ENCODE measurements around the gene TRIM54. TPM values are rescaled to one million over a fixed set of nuclear protein-coding genes. Genes with fewer than 3 reads are reported as not detected.

The TRIM54 gene
- polyA plus RNA-seq, 1 donor from 2014 or later = not detected

Other genes with a start within 250 kb of the TRIM54 start
- 10.3 and 14.9 TPM in 2 replicates for gene TMEM214, start 249.5 kb upstream of the TRIM54 start, polyA plus RNA-seq
- gene AGBL5, start 230.8 kb upstream of the TRIM54 start, polyA plus RNA-seq = 34.3 and 39.1 TPM in 2 replicates
- gene OST4, start 210.8 kb upstream of the TRIM54 start, polyA plus RNA-seq = 263 and 292 TPM in 2 replicates
- 1.3 and 2.2 TPM in 2 replicates for gene EMILIN1, start 203.8 kb upstream of the TRIM54 start, polyA plus RNA-seq
- 3.1 and 4.1 TPM in 2 replicates for gene KHK, start 195.7 kb upstream of the TRIM54 start, polyA plus RNA-seq
- gene CGREF1, start 163.3 kb upstream of the TRIM54 start, polyA plus RNA-seq = 24.5 and 33.7 TPM in 2 replicates
- not detected in 2 replicates for gene ABHD1, start 158.6 kb upstream of the TRIM54 start, polyA plus RNA-seq
- gene PREB, start 147.8 kb upstream of the TRIM54 start, polyA plus RNA-seq = 121 and 123 TPM in 2 replicates
- gene PRR30, start 143.0 kb upstream of the TRIM54 start, polyA plus RNA-seq = not detected in 2 replicates
- not detected in 2 replicates for gene TCF23, start 133.4 kb upstream of the TRIM54 start, polyA plus RNA-seq
- 94.3 and 121 TPM in 2 replicates for gene ATRAID, start 70.4 kb upstream of the TRIM54 start, polyA plus RNA-seq
- 64.3 and 98.4 TPM in 2 replicates for gene SLC5A6, start 70.2 kb upstream of the TRIM54 start, polyA plus RNA-seq
- 14.2 and 22.8 TPM in 2 replicates for gene CAD, start 65.1 kb upstream of the TRIM54 start, polyA plus RNA-seq
- gene SLC30A3, start 19.4 kb upstream of the TRIM54 start, polyA plus RNA-seq = not detected in 2 replicates
- gene DNAJC5G, start 7.0 kb upstream of the TRIM54 start, polyA plus RNA-seq = not detected in 2 replicates
- gene UCN, start 26.0 kb downstream of the TRIM54 start, polyA plus RNA-seq = 3.1 and 9.0 TPM in 2 replicates
- gene MPV17, start 40.7 kb downstream of the TRIM54 start, polyA plus RNA-seq = 79.6 and 104 TPM in 2 replicates
- 27.8 and 37.2 TPM in 2 replicates for gene GTF3C2, start 74.3 kb downstream of the TRIM54 start, polyA plus RNA-seq
- gene EIF2B4, start 87.9 kb downstream of the TRIM54 start, polyA plus RNA-seq = 43.7 and 45.3 TPM in 2 replicates
- 69.8 and 86.9 TPM in 2 replicates for gene SNX17, start 88.2 kb downstream of the TRIM54 start, polyA plus RNA-seq
- 40.5 and 46.8 TPM in 2 replicates for gene ZNF513, start 98.3 kb downstream of the TRIM54 start, polyA plus RNA-seq
- gene PPM1G, start 127.2 kb downstream of the TRIM54 start, polyA plus RNA-seq = 99.0 and 107 TPM in 2 replicates
- 115 and 161 TPM in 2 replicates for gene NRBP1, start 146.2 kb downstream of the TRIM54 start, polyA plus RNA-seq
- gene KRTCAP3, start 160.0 kb downstream of the TRIM54 start, polyA plus RNA-seq = 2.3 and 4.0 TPM in 2 replicates
- gene IFT172, start 207.3 kb downstream of the TRIM54 start, polyA plus RNA-seq = 18.2 and 26.9 TPM in 2 replicates
- 68.2 and 101 TPM in 2 replicates for gene FNDC4, start 212.8 kb downstream of the TRIM54 start, polyA plus RNA-seq
- 2.3 and 2.5 TPM in 2 replicates for gene GCKR, start 214.4 kb downstream of the TRIM54 start, polyA plus RNA-seq

Measured in neural cell (in vitro differentiated cells).